Osteoblast (primary cell): ENCODE results near the gene PTDSS2. TPM values are rescaled to one million over a fixed set of nuclear protein-coding genes. Genes with fewer than 3 reads are reported as not detected.

Experiments used
- DNase-seq: peaks from one replicate; pipeline ENCODE4 v3.0.0; 2011; ENCODE audit warnings: low spot score, mixed read lengths; ENCODE audit not compliant: insufficient read length; ENCODE audit errors: missing footprints
- H2AFZ ChIP-seq: 2 replicates; pipeline ENCODE4 v1.6.0; 2011; ENCODE audit warnings: mild to moderate bottlenecking, low read length
- H3K27ac ChIP-seq: 2 replicates; pipeline ENCODE4 v1.5.1; 2011; ENCODE audit warnings: mild to moderate bottlenecking, low read depth, low read length, moderate library complexity
- H3K27me3 ChIP-seq: 2 replicates; pipeline ENCODE4 v1.6.0; 2012; ENCODE audit warnings: mild to moderate bottlenecking, control low read depth, inconsistent platforms, low read length, moderate library complexity; ENCODE audit not compliant: insufficient read depth
- H3K36me3 ChIP-seq: 2 replicates; pipeline ENCODE4 v1.5.1; 2011; ENCODE audit warnings: mild to moderate bottlenecking, low read length, control low read depth, moderate library complexity; ENCODE audit not compliant: insufficient read depth
- H3K4me1 ChIP-seq: 2 replicates; pipeline ENCODE4 v1.5.1; 2011; ENCODE audit warnings: mild to moderate bottlenecking, low read length, control low read depth, moderate library complexity; ENCODE audit not compliant: insufficient read depth
- H3K4me2 ChIP-seq: 2 replicates; pipeline ENCODE4 v1.6.0; 2011; ENCODE audit warnings: mild to moderate bottlenecking, low read length; ENCODE audit not compliant: insufficient read depth
- H3K4me3 ChIP-seq: fragments of 200-600 bp; sonication (generic); 3 replicates; pipeline ENCODE4 v1.5.1; 2012; ENCODE audit warnings: mild to moderate bottlenecking, low read length, inconsistent platforms; ENCODE audit not compliant: insufficient read depth
- H3K79me2 ChIP-seq: 2 replicates; pipeline ENCODE4 v1.6.0; 2012; ENCODE audit warnings: mild to moderate bottlenecking, low read length, control low read depth, inconsistent platforms; ENCODE audit not compliant: insufficient read depth
- H3K9me3 ChIP-seq: 2 replicates; pipeline ENCODE4 v1.5.1; 2011; ENCODE audit warnings: low read depth, low read length, control low read depth
- H4K20me1 ChIP-seq: 2 replicates; pipeline ENCODE4 v1.6.0; 2012; ENCODE audit warnings: mild to moderate bottlenecking, low read length, control low read depth; ENCODE audit not compliant: insufficient read depth
- total RNA-seq: library from RNA; depleted of rRNA; stranded (reverse); fragments of >200 nt; gene quantifications from 2 replicates; pipeline ENCODE4 v1.2.3, GENCODE V29; 2012
- TF ChIP-seq, protein P1 (sequence below): IDR thresholded peaks from 2 replicates; pipeline ENCODE4 v1.5.1; 2011; ENCODE audit warnings: mild to moderate bottlenecking, low read depth, low read length, moderate library complexity; ENCODE audit errors: extremely low read depth

PTDSS2 gene
- total RNA-seq, 1 donor = 36.2 TPM

DNA sequence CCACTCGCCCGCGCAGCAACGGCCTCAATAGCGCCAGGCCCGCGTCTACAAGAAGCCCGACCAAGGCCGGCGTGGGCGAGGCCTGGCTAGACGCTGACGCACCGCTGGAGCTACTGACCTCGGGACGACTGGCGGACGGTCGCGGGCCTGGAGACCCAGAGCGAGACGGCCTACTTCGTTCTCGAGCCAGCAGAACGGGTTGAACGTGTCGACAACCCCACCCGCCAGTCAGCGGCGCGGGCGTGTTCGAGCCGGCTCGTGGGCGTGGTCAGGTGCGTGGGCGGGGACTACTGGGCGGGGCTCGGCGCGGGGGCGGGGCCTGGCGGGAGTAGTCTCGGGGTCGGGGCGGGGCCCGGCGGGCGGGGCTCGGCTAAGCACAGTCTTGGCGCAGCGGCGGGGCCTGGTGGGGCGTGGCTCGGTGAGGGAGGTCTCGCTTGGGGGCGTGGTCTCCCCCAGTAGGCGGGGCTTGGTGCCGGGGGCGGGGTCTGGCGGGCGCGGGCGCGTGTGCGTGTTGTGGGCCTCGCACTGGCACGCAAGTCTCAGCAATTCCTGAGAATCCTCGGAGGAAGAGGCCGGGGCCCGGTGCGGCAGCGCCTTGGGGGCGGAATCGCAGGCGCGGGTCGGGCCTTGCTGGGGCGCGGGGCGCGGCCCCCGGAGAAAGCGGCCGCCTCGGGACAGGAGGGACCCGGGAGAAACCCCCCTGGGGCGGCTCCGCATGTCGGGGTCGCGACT lies 57.1 kb downstream of the PTDSS2 start, which contains the start of gene RNH1:
TSS of gene RNH1 (minus strand) at position 248 of the 732 bp plus-strand sequence. CDS start 5,080 bp downstream, outside the sequence.
- H3K79me2 ChIP-seq = peaks cover 57% of the 10 kb centered on the region
- H3K9me3 ChIP-seq = no peaks in the 10 kb centered on the region

DNA sequence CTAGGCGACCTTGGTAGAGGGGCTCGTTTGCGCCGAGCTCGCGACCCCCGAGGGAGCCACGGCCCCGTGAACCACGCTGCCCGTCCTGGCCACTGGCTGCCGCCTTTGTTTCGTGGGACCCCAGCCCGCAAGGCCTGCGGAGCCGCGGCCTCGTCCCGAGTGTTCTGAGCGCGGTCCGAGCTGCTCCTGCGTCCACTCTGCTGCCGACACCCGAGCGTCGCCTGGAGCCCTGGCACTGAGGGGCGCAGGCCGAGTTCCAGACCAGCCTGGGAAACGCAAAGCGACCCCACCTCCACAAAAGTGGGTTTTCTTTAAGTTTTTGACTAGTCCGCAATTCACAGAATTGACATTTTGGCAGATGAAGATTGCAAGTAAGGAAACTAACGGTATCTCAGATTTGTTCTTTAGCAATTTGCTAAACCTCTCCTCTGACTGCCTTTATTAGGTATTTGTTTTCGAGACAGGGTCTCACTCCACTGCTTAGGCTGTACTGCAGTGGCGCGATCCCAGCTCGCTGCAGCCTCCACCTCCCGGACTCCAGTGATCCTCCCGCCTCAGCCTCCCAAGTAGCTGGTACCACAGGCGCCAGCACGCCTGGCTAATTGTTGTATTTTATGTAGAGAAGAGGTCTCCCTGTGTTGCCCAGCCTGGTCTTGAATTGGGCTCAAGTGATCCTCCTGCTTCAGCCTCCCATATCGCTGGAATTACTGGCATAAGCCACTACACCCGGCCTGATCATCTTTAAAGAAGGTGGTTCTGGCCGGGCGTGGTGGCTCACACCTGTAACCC lies 57.8 kb downstream of the PTDSS2 start:
- Histone ChIP-seq H3K79me2 (peaks cover 49% of the 10 kb centered on the region), H3K4me1 (peaks cover 28% of the 10 kb centered on the region), H3K27me3 (no peaks in the 10 kb centered on the region), H3K4me3 (peak overlapping the region; percentile 95), H3K27ac (peak overlapping the region; percentile 84), H3K36me3 (peaks cover 15% of the 10 kb centered on the region), H3K4me2 (peak overlapping the region; percentile 86), H4K20me1 (peaks cover 2% of the 10 kb centered on the region), H3K9me3 (no peaks in the 10 kb centered on the region), H2AFZ (peak overlapping the region; percentile 51)
- DNase-seq = peak; percentile 70
- TF ChIP-seq, protein P1, sequence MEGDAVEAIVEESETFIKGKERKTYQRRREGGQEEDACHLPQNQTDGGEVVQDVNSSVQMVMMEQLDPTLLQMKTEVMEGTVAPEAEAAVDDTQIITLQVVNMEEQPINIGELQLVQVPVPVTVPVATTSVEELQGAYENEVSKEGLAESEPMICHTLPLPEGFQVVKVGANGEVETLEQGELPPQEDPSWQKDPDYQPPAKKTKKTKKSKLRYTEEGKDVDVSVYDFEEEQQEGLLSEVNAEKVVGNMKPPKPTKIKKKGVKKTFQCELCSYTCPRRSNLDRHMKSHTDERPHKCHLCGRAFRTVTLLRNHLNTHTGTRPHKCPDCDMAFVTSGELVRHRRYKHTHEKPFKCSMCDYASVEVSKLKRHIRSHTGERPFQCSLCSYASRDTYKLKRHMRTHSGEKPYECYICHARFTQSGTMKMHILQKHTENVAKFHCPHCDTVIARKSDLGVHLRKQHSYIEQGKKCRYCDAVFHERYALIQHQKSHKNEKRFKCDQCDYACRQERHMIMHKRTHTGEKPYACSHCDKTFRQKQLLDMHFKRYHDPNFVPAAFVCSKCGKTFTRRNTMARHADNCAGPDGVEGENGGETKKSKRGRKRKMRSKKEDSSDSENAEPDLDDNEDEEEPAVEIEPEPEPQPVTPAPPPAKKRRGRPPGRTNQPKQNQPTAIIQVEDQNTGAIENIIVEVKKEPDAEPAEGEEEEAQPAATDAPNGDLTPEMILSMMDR = no peak

More for the DNA sequence above, 57.1 kb downstream of the PTDSS2 start, which contains the start of gene RNH1:
- H3K27ac ChIP-seq = peak within 1 kb of the TSS; percentile 99
- H4K20me1 ChIP-seq = peaks cover 10% of the 10 kb centered on the region
- peaks cover 15% of the 10 kb centered on the region for H3K36me3 ChIP-seq
- peak; percentile 100 for DNase-seq
- H2AFZ ChIP-seq = peak within 1 kb of the TSS; percentile 82
- peaks cover 33% of the 10 kb centered on the region for H3K4me1 ChIP-seq
- TF ChIP-seq, protein P1 = no peak
- no peaks in the 10 kb centered on the region for H3K27me3 ChIP-seq
- peak within 1 kb of the TSS; percentile 95 for H3K4me3 ChIP-seq
- H3K4me2 ChIP-seq = peak within 1 kb of the TSS; percentile 86

DNA sequence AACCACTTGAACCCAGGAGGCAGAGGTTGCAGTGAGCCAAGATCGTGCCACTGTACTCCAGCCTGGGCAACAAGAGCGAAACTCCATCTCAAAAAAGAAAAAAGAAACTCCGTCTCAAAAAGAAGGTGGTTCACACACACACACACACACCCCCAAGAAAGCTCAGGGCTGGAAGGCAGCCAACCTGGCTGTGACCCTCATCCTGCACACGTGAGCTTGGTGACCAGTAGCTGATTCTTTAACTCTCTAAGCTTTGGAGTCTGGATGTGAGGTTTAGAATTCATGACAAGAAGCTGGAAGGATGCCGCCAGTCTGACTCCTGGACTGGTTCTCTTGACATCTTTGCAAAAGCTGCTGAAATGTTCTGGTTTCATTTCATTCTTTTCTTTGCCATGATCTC lies 58.9 kb downstream of the PTDSS2 start:
- TF ChIP-seq, protein P1 = no peak
- peaks cover 15% of the 10 kb centered on the region for H3K36me3 ChIP-seq
- no peaks in the 10 kb centered on the region for H3K27me3 ChIP-seq

More for the DNA sequence above, 58.9 kb downstream of the PTDSS2 start:
- H3K79me2 ChIP-seq = peaks cover 40% of the 10 kb centered on the region
- no peak overlapping the region for H3K27ac ChIP-seq
- H2AFZ ChIP-seq = no peak overlapping the region
- H3K4me2 ChIP-seq = no peak overlapping the region
- no peak overlapping the region for H3K4me3 ChIP-seq
- no peaks in the 10 kb centered on the region for H3K9me3 ChIP-seq
- peak; percentile 52 for DNase-seq
- H4K20me1 ChIP-seq = peaks cover 2% of the 10 kb centered on the region
- peaks cover 20% of the 10 kb centered on the region for H3K4me1 ChIP-seq
